Placental pericyte (primary cell): Measurements from ENCODE around the gene MMP11. TPM values are rescaled to one million over a fixed set of nuclear protein-coding genes. Genes with fewer than 3 reads are reported as not detected.

Experiments
- total RNA-seq: library from RNA; depleted of rRNA; stranded (reverse); fragments of >200 nt; gene quantifications from 2 replicates; pipeline ENCODE4 v1.2.3, GENCODE V29; 2012

MMP11 gene, protein sequence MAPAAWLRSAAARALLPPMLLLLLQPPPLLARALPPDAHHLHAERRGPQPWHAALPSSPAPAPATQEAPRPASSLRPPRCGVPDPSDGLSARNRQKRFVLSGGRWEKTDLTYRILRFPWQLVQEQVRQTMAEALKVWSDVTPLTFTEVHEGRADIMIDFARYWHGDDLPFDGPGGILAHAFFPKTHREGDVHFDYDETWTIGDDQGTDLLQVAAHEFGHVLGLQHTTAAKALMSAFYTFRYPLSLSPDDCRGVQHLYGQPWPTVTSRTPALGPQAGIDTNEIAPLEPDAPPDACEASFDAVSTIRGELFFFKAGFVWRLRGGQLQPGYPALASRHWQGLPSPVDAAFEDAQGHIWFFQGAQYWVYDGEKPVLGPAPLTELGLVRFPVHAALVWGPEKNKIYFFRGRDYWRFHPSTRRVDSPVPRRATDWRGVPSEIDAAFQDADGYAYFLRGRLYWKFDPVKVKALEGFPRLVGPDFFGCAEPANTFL
- 32.8 and 35.7 TPM in 2 replicates for total RNA-seq

DNA sequence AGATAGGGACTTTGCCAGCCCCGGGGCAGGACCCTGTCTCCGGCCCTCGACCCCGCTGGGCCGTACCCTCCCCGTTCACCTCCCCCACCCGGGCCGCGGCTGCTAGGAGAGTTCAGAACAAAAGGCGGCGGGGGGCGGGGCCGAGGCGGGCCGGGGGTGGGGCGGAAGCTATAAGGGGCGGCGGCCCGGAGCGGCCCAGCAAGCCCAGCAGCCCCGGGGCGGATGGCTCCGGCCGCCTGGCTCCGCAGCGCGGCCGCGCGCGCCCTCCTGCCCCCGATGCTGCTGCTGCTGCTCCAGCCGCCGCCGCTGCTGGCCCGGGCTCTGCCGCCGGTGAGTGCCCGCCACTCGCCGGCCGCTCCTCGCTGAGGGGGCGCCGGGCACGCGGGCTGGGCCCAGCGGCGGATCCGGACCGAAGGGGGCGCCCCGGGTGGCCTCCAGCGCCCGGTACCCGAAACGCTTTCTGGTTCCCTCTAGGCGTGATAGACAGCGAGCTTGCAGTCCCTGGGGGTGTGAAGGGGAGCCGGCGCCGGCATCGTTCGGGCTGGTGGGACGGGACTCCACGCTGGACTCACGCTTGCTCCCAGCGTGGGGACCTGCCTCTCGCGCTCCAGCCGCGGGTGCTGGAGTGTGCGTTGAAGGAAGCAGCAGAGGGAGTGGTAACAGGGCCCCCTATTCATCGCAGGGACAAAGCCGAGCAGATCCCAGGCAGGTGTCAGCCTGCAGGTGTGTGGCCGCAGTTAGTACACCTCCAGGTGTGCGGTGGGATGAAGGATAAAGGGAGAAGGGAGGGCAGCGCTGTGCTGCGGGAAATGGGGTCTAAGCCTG lies at the start of gene MMP11:
Gene MMP11, plus strand, starts transcription at position 201 of the 825 bp plus-strand sequence. Its CDS starts 22 bp downstream, at position 223.

DNA sequence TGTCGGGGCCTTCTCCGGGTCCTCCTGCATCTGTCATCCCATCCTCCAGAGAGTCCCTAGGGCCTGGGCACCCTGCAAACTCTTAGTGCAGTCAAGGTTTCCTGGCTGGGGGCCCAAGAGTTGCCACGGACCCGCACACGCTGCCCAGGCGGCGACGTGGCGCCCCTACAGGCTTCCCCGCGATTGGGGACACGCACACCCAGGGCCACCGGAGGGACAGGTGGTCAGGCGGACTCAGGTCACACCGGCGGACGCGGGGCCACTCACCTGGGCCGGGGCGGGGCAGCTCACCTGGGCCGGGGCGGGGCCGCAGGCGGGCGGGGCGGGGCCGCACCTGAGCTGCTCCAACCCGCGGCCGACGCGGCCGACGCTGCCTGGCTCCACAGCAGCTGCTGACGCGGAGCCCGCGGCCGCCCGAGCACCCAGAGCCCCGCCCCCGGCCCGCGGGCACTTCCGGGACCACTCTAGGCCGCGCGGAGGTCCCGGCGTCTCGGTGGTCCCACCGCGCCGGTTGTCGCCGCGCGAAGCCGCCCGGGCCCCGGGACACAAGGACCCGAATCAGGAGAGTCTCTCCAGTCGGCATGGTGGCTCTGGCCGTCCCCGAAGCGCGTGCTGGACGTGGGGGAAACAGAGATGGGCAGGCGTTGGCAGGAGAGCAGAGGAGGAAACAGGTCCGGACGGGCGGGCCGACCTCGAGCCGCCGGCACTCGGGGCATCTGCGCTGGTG lies 21.8 kb upstream of the MMP11 start, which contains the start of gene ZNF70:
Gene ZNF70, minus strand, starts transcription at position 399 of the 727 bp plus-strand sequence. CDS start 5,972 bp downstream, outside the sequence.

DNA sequence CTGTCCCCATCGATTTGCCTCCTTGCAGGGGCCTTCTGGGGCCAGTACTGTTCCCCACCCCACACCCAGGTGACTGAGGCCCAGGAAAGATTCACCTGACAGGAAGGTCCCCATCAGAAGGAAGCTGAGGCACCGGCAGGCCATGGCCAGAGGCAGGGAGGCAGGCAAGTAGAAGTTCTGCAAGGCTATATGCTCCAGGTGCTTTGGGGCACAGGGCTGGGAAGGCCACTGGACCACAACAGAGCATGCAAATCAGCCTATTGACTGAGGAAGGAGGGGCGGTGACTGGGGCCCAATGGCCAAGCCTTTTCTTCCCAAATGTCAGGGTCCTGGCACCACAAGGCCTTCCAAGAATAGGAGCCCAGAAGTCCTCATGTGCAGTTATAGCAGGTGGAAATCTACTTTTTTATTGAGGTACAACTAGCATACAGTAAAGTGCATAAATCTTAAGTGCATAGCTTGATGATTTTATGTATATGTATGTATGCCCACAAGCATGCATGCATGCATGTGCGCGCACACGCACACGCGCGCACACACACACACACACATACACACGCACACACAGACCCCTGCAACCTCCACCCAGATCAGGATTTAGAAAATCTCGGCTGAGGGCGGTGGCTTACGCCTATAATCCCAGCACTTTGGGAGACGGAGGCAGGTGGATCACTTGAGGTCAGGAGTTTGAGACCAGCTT lies 18.3 kb upstream of the MMP11 start, which contains the start of gene VPREB3:
Gene VPREB3, minus strand, starts transcription at position 206 of the 700 bp plus-strand sequence. Its CDS starts 62 bp downstream, at position 144.

DNA sequence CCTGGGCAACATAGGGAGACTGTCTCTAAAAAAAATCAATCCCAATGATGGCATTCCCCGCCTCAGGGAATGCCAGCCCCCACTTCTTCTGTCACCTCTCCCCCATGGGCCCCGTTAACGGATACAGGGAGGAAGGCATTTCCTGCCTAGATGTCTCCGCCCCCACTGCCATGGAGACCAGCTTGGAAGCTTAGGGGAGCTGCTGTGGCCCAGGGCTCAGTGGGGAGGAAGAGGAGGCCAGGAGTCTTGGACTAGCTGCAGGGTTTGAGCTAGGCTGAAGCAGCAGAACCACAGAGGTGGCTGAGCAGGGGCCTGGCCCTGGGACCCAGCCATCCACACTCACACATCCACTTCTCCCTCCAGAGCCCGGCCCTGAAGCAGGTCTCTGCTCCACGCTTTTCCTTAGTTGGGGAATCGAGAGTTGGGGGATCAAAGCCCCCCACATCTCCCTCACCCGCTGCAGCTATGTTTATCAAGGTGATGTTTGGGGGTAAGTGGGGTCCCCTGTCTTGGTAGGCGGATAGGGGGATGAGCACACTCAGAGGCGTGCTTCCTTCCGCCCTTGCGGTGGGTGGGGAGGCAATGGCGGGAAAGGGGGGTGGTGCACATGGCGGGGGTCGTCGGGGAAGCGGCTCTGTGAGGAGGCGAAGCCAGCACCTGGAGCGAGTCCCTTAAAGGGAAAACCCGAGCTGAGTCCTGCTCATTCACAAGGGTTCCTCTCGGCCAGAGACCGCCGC lies 9.6 kb upstream of the MMP11 start, which contains the start of gene C22orf15:
Gene C22orf15, plus strand, starts transcription at position 149 of the 737 bp plus-strand sequence. Its CDS starts 317 bp downstream, at position 466.

DNA sequence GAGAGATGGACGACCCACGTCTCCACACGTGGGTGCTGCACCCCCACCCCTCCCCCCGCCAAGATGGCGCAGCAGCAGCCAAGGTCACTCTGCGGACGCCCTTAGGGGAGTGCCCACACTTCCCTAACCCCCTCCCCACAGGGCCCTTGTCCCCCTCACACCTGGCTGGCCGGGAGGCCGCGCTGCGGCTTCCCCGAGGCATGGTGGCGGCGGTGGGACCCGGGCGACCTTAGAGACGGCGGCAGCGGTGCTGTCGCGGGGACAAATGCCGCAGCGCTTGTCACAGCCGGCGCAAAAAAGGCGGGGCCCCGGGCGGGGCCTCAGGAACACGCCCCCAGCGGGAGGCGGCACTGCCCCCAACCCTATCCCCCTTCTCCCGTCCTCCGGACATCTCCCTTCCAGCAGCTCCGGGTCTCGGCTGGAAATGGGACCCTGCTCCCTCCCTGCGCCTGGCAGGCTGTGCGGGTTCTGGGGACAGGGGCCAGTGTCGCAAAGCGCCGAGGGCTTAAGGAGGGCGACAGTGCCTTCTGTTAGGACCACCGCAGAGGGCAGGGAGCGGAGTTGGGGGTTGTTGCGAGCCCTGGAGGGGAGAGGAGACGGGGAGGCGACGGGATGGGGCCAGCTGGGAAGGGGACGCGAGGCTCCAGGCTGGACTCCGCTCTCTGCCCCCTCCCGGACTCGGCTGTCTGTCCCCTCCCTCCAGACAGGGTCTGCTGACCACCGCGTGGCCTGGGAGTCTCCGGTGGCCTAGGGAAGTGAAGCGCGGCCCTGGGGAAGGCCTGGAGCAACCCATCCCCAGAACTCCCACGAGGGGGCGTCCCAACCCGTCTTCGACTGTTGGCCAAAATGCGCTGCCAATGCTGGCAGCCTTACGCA lies 4.7 kb upstream of the MMP11 start, which contains the start of gene CHCHD10:
Gene CHCHD10, minus strand, starts transcription at position 300 of the 876 bp plus-strand sequence. Its CDS starts 98 bp downstream, at position 202.

DNA sequence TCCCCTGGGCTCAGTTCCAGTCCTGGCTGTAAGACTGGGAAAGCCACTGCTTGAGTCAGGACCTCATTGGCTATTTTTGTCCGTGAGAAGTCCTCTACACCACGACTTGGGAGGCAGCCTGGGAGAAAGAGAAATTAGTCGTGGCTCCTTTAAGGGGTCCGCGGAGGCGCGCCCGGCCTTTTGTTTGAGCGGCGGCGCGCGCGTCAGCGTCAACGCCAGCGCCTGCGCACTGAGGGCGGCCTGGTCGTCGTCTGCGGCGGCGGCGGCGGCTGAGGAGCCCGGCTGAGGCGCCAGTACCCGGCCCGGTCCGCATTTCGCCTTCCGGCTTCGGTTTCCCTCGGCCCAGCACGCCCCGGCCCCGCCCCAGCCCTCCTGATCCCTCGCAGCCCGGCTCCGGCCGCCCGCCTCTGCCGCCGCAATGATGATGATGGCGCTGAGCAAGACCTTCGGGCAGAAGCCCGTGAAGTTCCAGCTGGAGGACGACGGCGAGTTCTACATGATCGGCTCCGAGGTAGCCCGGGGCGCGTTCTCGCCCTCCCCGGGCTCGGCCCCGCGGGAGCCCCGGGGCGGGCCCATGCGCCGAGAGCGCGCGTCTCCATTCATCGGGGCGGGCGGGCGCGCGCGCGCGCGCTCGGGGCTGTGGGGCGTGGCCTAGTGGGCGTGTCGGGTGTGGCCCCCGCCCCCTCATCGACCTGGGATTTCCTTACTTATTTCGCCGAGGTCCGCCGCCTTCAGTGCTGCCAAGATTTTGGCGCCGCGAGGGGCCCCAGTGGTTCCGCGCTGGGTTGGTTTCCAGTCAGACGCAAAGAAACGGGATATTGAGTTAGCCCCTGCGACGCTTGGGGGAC lies 14.3 kb downstream of the MMP11 start, which contains the start of gene SMARCB1:
Gene SMARCB1, plus strand, starts transcription at position 215 of the 848 bp plus-strand sequence. Its CDS starts 204 bp downstream, at position 419.

Other genes with a start within 250 kb of the MMP11 start
- gene IGLL1, start 192.6 kb upstream of the MMP11 start, total RNA-seq: not detected in 2 replicates
- not detected in 2 replicates for gene DRICH1, start 140.5 kb upstream of the MMP11 start, total RNA-seq
- gene RGL4, start 81.8 kb upstream of the MMP11 start, total RNA-seq: not detected in 2 replicates
- 7.4 and 12.3 TPM in 2 replicates for gene ZNF70, start 21.7 kb upstream of the MMP11 start, total RNA-seq
- gene VPREB3, start 18.4 kb upstream of the MMP11 start, total RNA-seq: not detected in 2 replicates
- gene C22orf15, start 9.9 kb upstream of the MMP11 start, total RNA-seq: 0.44 and 0.86 TPM in 2 replicates
- gene CHCHD10, start 4.9 kb upstream of the MMP11 start, total RNA-seq: 2.2 and 3.1 TPM in 2 replicates
- 94.8 and 101 TPM in 2 replicates for gene SMARCB1, start 14.1 kb downstream of the MMP11 start, total RNA-seq
- 0.43 and 9.0 TPM in 2 replicates for gene DERL3, start 66.2 kb downstream of the MMP11 start, total RNA-seq
- 11.4 and 15.9 TPM in 2 replicates for gene SLC2A11, start 85.0 kb downstream of the MMP11 start, total RNA-seq
- gene MIF, start 121.5 kb downstream of the MMP11 start, total RNA-seq: 102 and 150 TPM in 2 replicates
- gene GSTT2B, start 188.3 kb downstream of the MMP11 start, total RNA-seq: 9.3 and 12.3 TPM in 2 replicates
- gene DDTL, start 194.0 kb downstream of the MMP11 start, total RNA-seq: 1.0 and 1.1 TPM in 2 replicates
- gene DDT, start 201.6 kb downstream of the MMP11 start, total RNA-seq: 46.6 and 69.7 TPM in 2 replicates
- gene GSTT2, start 207.3 kb downstream of the MMP11 start, total RNA-seq: 0.22 and 1.4 TPM in 2 replicates
- gene GSTT4, start 232.6 kb downstream of the MMP11 start, total RNA-seq: not detected in 2 replicates
- gene CABIN1, start 238.5 kb downstream of the MMP11 start, total RNA-seq: 31.3 and 54.1 TPM in 2 replicates